Measurements from ENCODE around the gene LRRC74A.

LRRC74A gene

GRCh38 chr14:76820700-76821099, 5.5 kb upstream of the LRRC74A start:
- Histone ChIP-seq H3K9me3 (ENCODE audit: severe bottlenecking) (no peaks in the 10 kb centered on the region), H3K4me1 (ENCODE audit: insufficient read depth, poor library complexity, severe bottlenecking) (no peaks in the 10 kb centered on the region), H3K36me3 (ENCODE audit: low read depth) (no peaks in the 10 kb centered on the region), H3K4me3 (ENCODE audit: severe bottlenecking) (no peak overlapping the region), H3K27me3 (ENCODE audit: insufficient read depth, poor library complexity, severe bottlenecking) (peaks cover 12% of the 10 kb centered on the region), H3K27ac (ENCODE audit: poor library complexity, severe bottlenecking) (no peak overlapping the region)
- DNase-seq (ENCODE audit: low spot score) = no peak
- TF ChIP-seq, protein P1, sequence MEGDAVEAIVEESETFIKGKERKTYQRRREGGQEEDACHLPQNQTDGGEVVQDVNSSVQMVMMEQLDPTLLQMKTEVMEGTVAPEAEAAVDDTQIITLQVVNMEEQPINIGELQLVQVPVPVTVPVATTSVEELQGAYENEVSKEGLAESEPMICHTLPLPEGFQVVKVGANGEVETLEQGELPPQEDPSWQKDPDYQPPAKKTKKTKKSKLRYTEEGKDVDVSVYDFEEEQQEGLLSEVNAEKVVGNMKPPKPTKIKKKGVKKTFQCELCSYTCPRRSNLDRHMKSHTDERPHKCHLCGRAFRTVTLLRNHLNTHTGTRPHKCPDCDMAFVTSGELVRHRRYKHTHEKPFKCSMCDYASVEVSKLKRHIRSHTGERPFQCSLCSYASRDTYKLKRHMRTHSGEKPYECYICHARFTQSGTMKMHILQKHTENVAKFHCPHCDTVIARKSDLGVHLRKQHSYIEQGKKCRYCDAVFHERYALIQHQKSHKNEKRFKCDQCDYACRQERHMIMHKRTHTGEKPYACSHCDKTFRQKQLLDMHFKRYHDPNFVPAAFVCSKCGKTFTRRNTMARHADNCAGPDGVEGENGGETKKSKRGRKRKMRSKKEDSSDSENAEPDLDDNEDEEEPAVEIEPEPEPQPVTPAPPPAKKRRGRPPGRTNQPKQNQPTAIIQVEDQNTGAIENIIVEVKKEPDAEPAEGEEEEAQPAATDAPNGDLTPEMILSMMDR (IDR thresholded peaks at IDR 0.05; ENCODE audit: poor library complexity, severe bottlenecking) = no peak
- no peak for ATAC-seq (ENCODE audit: low read depth)

GRCh38 chr14:76827696-76828296, 1.6 kb downstream of the LRRC74A start:
- ATAC-seq (ENCODE audit: low read depth) (peak; percentile 43; the same call in 2 of the 3 replicates), DNase-seq (ENCODE audit: low spot score) (no peak)
- Histone ChIP-seq H3K27me3 (ENCODE audit: insufficient read depth, poor library complexity, severe bottlenecking) (no peaks in the 10 kb centered on the region), H3K36me3 (ENCODE audit: low read depth) (no peaks in the 10 kb centered on the region), H3K27ac (ENCODE audit: poor library complexity, severe bottlenecking) (no peak overlapping the region), H3K9me3 (ENCODE audit: severe bottlenecking) (no peaks in the 10 kb centered on the region), H3K4me3 (ENCODE audit: severe bottlenecking) (no peak overlapping the region), H3K4me1 (ENCODE audit: insufficient read depth, poor library complexity, severe bottlenecking) (no peaks in the 10 kb centered on the region)
- TF ChIP-seq, protein P1 (IDR thresholded peaks at IDR 0.05; ENCODE audit: poor library complexity, severe bottlenecking) = no peak

GRCh38 chr14:76828339-76829012, 2.3 kb downstream of the LRRC74A start:
- Histone ChIP-seq H3K27me3 (ENCODE audit: insufficient read depth, poor library complexity, severe bottlenecking) (no peaks in the 10 kb centered on the region), H3K4me3 (ENCODE audit: severe bottlenecking) (no peak overlapping the region), H3K27ac (ENCODE audit: poor library complexity, severe bottlenecking) (no peak overlapping the region), H3K4me1 (ENCODE audit: insufficient read depth, poor library complexity, severe bottlenecking) (no peaks in the 10 kb centered on the region), H3K9me3 (ENCODE audit: severe bottlenecking) (no peaks in the 10 kb centered on the region), H3K36me3 (ENCODE audit: low read depth) (no peaks in the 10 kb centered on the region)
- DNase-seq (ENCODE audit: low spot score) (no peak), ATAC-seq (ENCODE audit: low read depth) (no peak)
- TF ChIP-seq, protein P1 (IDR thresholded peaks at IDR 0.05; ENCODE audit: poor library complexity, severe bottlenecking) = no peak

DNA sequence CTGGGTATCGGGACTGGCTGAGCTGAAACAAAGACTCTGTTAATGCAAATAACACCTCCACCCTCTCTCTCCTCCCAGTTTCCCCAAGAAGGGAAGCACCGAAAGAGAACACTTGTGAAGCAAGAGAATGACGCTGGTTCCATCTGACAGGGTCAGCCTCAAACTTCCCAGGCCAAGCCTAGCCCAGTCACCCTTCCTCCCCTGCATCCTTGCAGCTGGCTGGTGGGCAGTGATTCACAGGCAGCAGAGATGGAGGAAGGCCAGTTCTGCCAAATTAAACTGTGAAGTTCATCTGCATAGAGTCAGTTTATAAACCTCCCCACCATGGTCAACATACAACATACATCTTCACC, 2.8 kb downstream of the LRRC74A start:
- Histone ChIP-seq H3K9me3 (ENCODE audit: severe bottlenecking) (no peaks in the 10 kb centered on the region), H3K27ac (ENCODE audit: poor library complexity, severe bottlenecking) (no peak overlapping the region), H3K4me3 (ENCODE audit: severe bottlenecking) (no peak overlapping the region), H3K4me1 (ENCODE audit: insufficient read depth, poor library complexity, severe bottlenecking) (no peaks in the 10 kb centered on the region), H3K36me3 (ENCODE audit: low read depth) (no peaks in the 10 kb centered on the region), H3K27me3 (ENCODE audit: insufficient read depth, poor library complexity, severe bottlenecking) (no peaks in the 10 kb centered on the region)
- no peak for ATAC-seq (ENCODE audit: low read depth)
- TF ChIP-seq, protein P1 (IDR thresholded peaks at IDR 0.05; ENCODE audit: poor library complexity, severe bottlenecking) = no peak
- DNase-seq (ENCODE audit: low spot score) = no peak

Measured in RWPE2 (cell line).